Neutrophil (primary cell): Measurements from ENCODE around the gene SEPTIN8.

Experiments used
- H3K27ac ChIP-seq: fragments of 200-600 bp; sonication (generic); 2 replicates; pipeline ENCODE4 v1.5.1; 2016; ENCODE audit warnings: mild to moderate bottlenecking, moderate library complexity
- H3K27me3 ChIP-seq: fragments of 200-600 bp; sonication (generic); 2 replicates; pipeline ENCODE4 v1.6.0; 2016; ENCODE audit warnings: mild to moderate bottlenecking
- H3K36me3 ChIP-seq: fragments of 200-600 bp; sonication (generic); 2 replicates; pipeline ENCODE4 v1.5.1; 2017
- H3K4me1 ChIP-seq, 2 experiments: fragments of 200-600 bp in 1 of 2; sonication (generic) in 1 of 2; 1 replicate in 1 of 2; 2 replicates in 1 of 2; pipeline versions ENCODE4 v1.5.1 to v1.6.1; 2013 to 2016; ENCODE audit warnings: low read depth in 1 of 2, low read length in 1 of 2, mild to moderate bottlenecking in 1 of 2, moderate library complexity in 1 of 2; ENCODE audit not compliant: control insufficient read depth in 1 of 2, insufficient read depth in 1 of 2
- H3K4me3 ChIP-seq, 2 experiments: fragments of 200-600 bp in 1 of 2; sonication (generic) in 1 of 2; 1 replicate in 1 of 2; 2 replicates in 1 of 2; pipeline ENCODE4 v1.5.1; 2013 to 2016; ENCODE audit warnings: low read depth in 1 of 2, low read length in 1 of 2, mild to moderate bottlenecking in 1 of 2, moderate library complexity in 1 of 2
- H3K9me3 ChIP-seq: fragments of 200-600 bp; sonication (generic); 2 replicates; pipeline ENCODE4 v1.5.1; 2016
- TF ChIP-seq, protein P1 (sequence below): fragments of 200-600 bp; sonication (generic); IDR thresholded peaks from 2 replicates; pipeline ENCODE4 v1.5.1; 2016; ENCODE audit warnings: antibody characterized with exemption

Gene SEPTIN8

GRCh38 chr5:132708645-132709044 is 68.4 kb downstream of the SEPTIN8 start:
- TF ChIP-seq, protein P1, sequence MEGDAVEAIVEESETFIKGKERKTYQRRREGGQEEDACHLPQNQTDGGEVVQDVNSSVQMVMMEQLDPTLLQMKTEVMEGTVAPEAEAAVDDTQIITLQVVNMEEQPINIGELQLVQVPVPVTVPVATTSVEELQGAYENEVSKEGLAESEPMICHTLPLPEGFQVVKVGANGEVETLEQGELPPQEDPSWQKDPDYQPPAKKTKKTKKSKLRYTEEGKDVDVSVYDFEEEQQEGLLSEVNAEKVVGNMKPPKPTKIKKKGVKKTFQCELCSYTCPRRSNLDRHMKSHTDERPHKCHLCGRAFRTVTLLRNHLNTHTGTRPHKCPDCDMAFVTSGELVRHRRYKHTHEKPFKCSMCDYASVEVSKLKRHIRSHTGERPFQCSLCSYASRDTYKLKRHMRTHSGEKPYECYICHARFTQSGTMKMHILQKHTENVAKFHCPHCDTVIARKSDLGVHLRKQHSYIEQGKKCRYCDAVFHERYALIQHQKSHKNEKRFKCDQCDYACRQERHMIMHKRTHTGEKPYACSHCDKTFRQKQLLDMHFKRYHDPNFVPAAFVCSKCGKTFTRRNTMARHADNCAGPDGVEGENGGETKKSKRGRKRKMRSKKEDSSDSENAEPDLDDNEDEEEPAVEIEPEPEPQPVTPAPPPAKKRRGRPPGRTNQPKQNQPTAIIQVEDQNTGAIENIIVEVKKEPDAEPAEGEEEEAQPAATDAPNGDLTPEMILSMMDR, result no peak

GRCh38 chr5:132704875-132705274 is 72.2 kb downstream of the SEPTIN8 start:
- TF ChIP-seq, protein P1, result no peak
- Histone ChIP-seq H3K4me3 (no peak overlapping the region), H3K9me3 (no peaks in the 10 kb centered on the region), H3K27me3 (no peaks in the 10 kb centered on the region), H3K4me1 (no peaks in the 10 kb centered on the region), H3K27ac (no peak overlapping the region), H3K36me3 (no peaks in the 10 kb centered on the region)

More at GRCh38 chr5:132708645-132709044, 68.4 kb downstream of the SEPTIN8 start:
- H3K27me3 ChIP-seq, result no peaks in the 10 kb centered on the region
- H3K27ac ChIP-seq, result no peak overlapping the region
- no peaks in the 10 kb centered on the region for H3K9me3 ChIP-seq
- no peaks in the 10 kb centered on the region for H3K4me1 ChIP-seq
- no peak overlapping the region for H3K4me3 ChIP-seq
- no peaks in the 10 kb centered on the region for H3K36me3 ChIP-seq
